Mesenchymal stem cell (in vitro differentiated cells and primary cell): ENCODE data around the gene NTNG2.
A peak's percentile ranks its signal among the peaks of the same experiment; 100 is the strongest.

Experiments used
- DNase-seq: peaks from one replicate; pipeline ENCODE4 v3.0.0-alpha.2; 2013
- H2AFZ ChIP-seq: one replicate; pipeline ENCODE4 v1.6.1; 2013; ENCODE audit warnings: low read depth, mild to moderate bottlenecking, control low read depth, inconsistent platforms, low read length, moderate library complexity
- H2AK5ac ChIP-seq: 2 replicates; pipeline ENCODE4 v1.6.1; 2013; ENCODE audit warnings: low read length, moderate library complexity, mild to moderate bottlenecking, inconsistent platforms; ENCODE audit not compliant: severe bottlenecking
- H2BK120ac ChIP-seq: one replicate; pipeline ENCODE4 v1.6.1; 2013; ENCODE audit warnings: low read depth, mild to moderate bottlenecking, inconsistent platforms, low read length, moderate library complexity
- H2BK12ac ChIP-seq, 2 experiments: one replicate each; pipeline ENCODE4 v1.6.1; 2013; ENCODE audit warnings: inconsistent platforms in 2 of 2, low read length in 2 of 2, mild to moderate bottlenecking in 2 of 2, moderate library complexity in 2 of 2, control low read depth in 1 of 2
- H2BK15ac ChIP-seq: one replicate; pipeline ENCODE4 v1.6.1; 2013; ENCODE audit warnings: mild to moderate bottlenecking, low read depth, inconsistent platforms; ENCODE audit not compliant: poor library complexity, severe bottlenecking
- H2BK5ac ChIP-seq: 2 replicates; pipeline ENCODE4 v1.6.1; 2013; ENCODE audit warnings: low read depth, mild to moderate bottlenecking, low read length, control low read depth, inconsistent platforms; ENCODE audit not compliant: poor library complexity, severe bottlenecking
- H3K14ac ChIP-seq, 2 experiments: one replicate each; pipeline ENCODE4 v1.6.1; 2013; ENCODE audit warnings: inconsistent platforms in 2 of 2, low read length in 2 of 2, control low read depth in 1 of 2, mild to moderate bottlenecking in 1 of 2, moderate library complexity in 1 of 2
- H3K18ac ChIP-seq, 2 experiments: one replicate each; pipeline ENCODE4 v1.6.1; 2013; ENCODE audit warnings: inconsistent platforms in 2 of 2, low read length in 2 of 2, control low read depth in 1 of 2, low read depth in 1 of 2, mild to moderate bottlenecking in 1 of 2
- H3K23ac ChIP-seq, 2 experiments: one replicate each; pipeline ENCODE4 v1.6.1; 2013; ENCODE audit warnings: inconsistent platforms in 2 of 2, low read length in 2 of 2, mild to moderate bottlenecking in 2 of 2, moderate library complexity in 2 of 2, control low read depth in 1 of 2
- H3K27ac ChIP-seq: 2 replicates; pipeline ENCODE4 v1.5.1; 2013; ENCODE audit warnings: mild to moderate bottlenecking, moderate library complexity, low read length, control low read depth, inconsistent platforms; ENCODE audit not compliant: poor library complexity, severe bottlenecking
- H3K27me3 ChIP-seq, 2 experiments: 2 replicates each; pipeline versions ENCODE4 v1.6.1 to v1.7.0; 2013; ENCODE audit warnings: low read length in 2 of 2, mild to moderate bottlenecking in 2 of 2, moderate library complexity in 2 of 2, control low read depth in 1 of 2, inconsistent platforms in 1 of 2; ENCODE audit not compliant: control insufficient read depth in 1 of 2, insufficient read depth in 1 of 2
- H3K36me3 ChIP-seq, 2 experiments: 2 replicates each; pipeline versions ENCODE4 v1.6.1 to v1.7.0; 2013; ENCODE audit warnings: low read length in 2 of 2, control low read depth in 1 of 2, inconsistent platforms in 1 of 2, low read depth in 1 of 2, mild to moderate bottlenecking in 1 of 2; ENCODE audit not compliant: insufficient read depth in 2 of 2, control insufficient read depth in 1 of 2
- H3K4ac ChIP-seq, 2 experiments: one replicate each; pipeline ENCODE4 v1.6.1; 2013; ENCODE audit warnings: inconsistent platforms in 2 of 2, low read length in 2 of 2, mild to moderate bottlenecking in 2 of 2, moderate library complexity in 2 of 2, control low read depth in 1 of 2, low read depth in 1 of 2
- H3K4me1 ChIP-seq: 2 replicates; pipeline ENCODE4 v1.6.1; 2013; ENCODE audit warnings: low read depth, low read length, control low read depth; ENCODE audit not compliant: control insufficient read depth, insufficient read depth
- H3K4me2 ChIP-seq: 2 replicates; pipeline ENCODE4 v1.6.1; 2013; ENCODE audit warnings: low read length, mild to moderate bottlenecking, inconsistent platforms; ENCODE audit not compliant: poor library complexity, severe bottlenecking
- H3K4me3 ChIP-seq, 2 experiments: 2 replicates each; pipeline versions ENCODE4 v1.5.1 to v1.7.0; 2013; ENCODE audit warnings: low read length in 2 of 2, mild to moderate bottlenecking in 2 of 2, control low read depth in 1 of 2, low read depth in 1 of 2; ENCODE audit not compliant: insufficient read depth in 1 of 2
- H3K79me1 ChIP-seq: replicated peaks from 2 replicates; pipeline ENCODE4 v1.6.1; 2013; ENCODE audit warnings: mild to moderate bottlenecking, control low read depth, low read length, inconsistent platforms; ENCODE audit not compliant: poor library complexity, severe bottlenecking
- H3K9ac ChIP-seq: 2 replicates; pipeline ENCODE4 v1.7.0; 2013; ENCODE audit warnings: mild to moderate bottlenecking, low read length, moderate library complexity
- H3K9me3 ChIP-seq: 2 replicates; pipeline ENCODE4 v1.7.0; 2013; ENCODE audit warnings: mild to moderate bottlenecking, low read length; ENCODE audit not compliant: control insufficient read depth
- H4K8ac ChIP-seq: one replicate; pipeline ENCODE4 v1.6.1; 2013; ENCODE audit warnings: inconsistent platforms, mild to moderate bottlenecking, low read length, moderate library complexity
- H4K91ac ChIP-seq: one replicate; pipeline ENCODE4 v1.6.1; 2013; ENCODE audit warnings: mild to moderate bottlenecking, low read length, inconsistent platforms
- WGBS: methylation state at CpG from one replicate; pipeline ENCODE4 v1.1.7; 2013; ENCODE audit warnings: mixed read lengths; 5-methylcytosine and 5-hydroxymethylcytosine counted together

The NTNG2 gene

GRCh38 chr9:132235125-132235524 lies 73.3 kb downstream of the NTNG2 start:
- Histone ChIP-seq H3K18ac (no peak overlapping the region), H2BK5ac (no peak overlapping the region), H4K91ac (no peak overlapping the region), H3K4me3 (no peak overlapping the region), H3K4ac (no peak overlapping the region), H2AK5ac (no peak overlapping the region), H3K79me1 (no peaks in the 10 kb centered on the region), H3K9ac (no peak overlapping the region), H3K27me3 (peaks cover 67 to 92% of the 10 kb centered on the region in 2 experiments), H2BK12ac (no peak overlapping the region), H3K27ac (no peak overlapping the region), H2BK15ac (no peak overlapping the region), H2AFZ (no peak overlapping the region), H3K4me2 (no peak overlapping the region), H4K8ac (no peak overlapping the region), H3K23ac (no peak overlapping the region), H2BK120ac (no peak overlapping the region), H3K14ac (no peak overlapping the region), H3K36me3 (no peaks in the 10 kb centered on the region), H3K4me1 (peaks cover 8% of the 10 kb centered on the region), H3K9me3 (no peaks in the 10 kb centered on the region)
- DNase-seq, result no peak
- 83% methylated on average over 9 of the region's 9 CpGs for WGBS

- Histone ChIP-seq H3K27ac (no peak overlapping the region), H3K4me1 (peaks cover 15% of the 10 kb centered on the region), H2BK5ac (no peak overlapping the region), H3K79me1 (no peaks in the 10 kb centered on the region), H3K9ac (no peak overlapping the region), H3K14ac (no peak overlapping the region), H3K4me3 (no peak overlapping the region), H2BK120ac (no peak overlapping the region), H3K4ac (no peak overlapping the region), H2AFZ (no peak overlapping the region), H2BK15ac (no peak overlapping the region), H2BK12ac (no peak overlapping the region), H2AK5ac (no peak overlapping the region), H3K18ac (no peak overlapping the region), H3K36me3 (no peaks in the 10 kb centered on the region), H3K4me2 (no peak overlapping the region), H4K8ac (no peak overlapping the region), H4K91ac (no peak overlapping the region), H3K23ac (no peak overlapping the region), H3K27me3 (peaks cover 65 to 93% of the 10 kb centered on the region in 2 experiments), H3K9me3 (no peaks in the 10 kb centered on the region)
- 45% methylated on average over 17 of the region's 19 CpGs for WGBS
- peak; percentile 61 for DNase-seq
These were observed 74.2 kb downstream of the NTNG2 start for GRCh38 chr9:132235894-132236661.

GRCh38 chr9:132236662-132237311 lies 74.9 kb downstream of the NTNG2 start:
- Histone ChIP-seq H2BK12ac (no peak overlapping the region), H3K4me3 (no peak overlapping the region), H4K91ac (no peak overlapping the region), H2BK15ac (no peak overlapping the region), H2BK120ac (no peak overlapping the region), H3K36me3 (no peaks in the 10 kb centered on the region), H4K8ac (no peak overlapping the region), H3K4ac (no peak overlapping the region), H2AK5ac (no peak overlapping the region), H3K14ac (no peak overlapping the region), H3K79me1 (no peaks in the 10 kb centered on the region), H3K18ac (no peak overlapping the region), H2BK5ac (no peak overlapping the region), H3K9ac (no peak overlapping the region), H3K4me2 (no peak overlapping the region), H3K4me1 (peaks cover 22% of the 10 kb centered on the region), H2AFZ (no peak overlapping the region), H3K23ac (no peak overlapping the region), H3K27me3 (peaks cover 58 to 92% of the 10 kb centered on the region in 2 experiments), H3K27ac (no peak overlapping the region), H3K9me3 (no peaks in the 10 kb centered on the region)
- 65% methylated on average over 18 of the region's 18 CpGs for WGBS
- no peak for DNase-seq

- Histone ChIP-seq H2BK15ac (no peak overlapping the region), H3K23ac (no peak overlapping the region), H2BK5ac (no peak overlapping the region), H3K79me1 (no peaks in the 10 kb centered on the region), H2AFZ (no peak overlapping the region), H2AK5ac (no peak overlapping the region), H3K4me1 (peaks cover 26% of the 10 kb centered on the region), H4K91ac (no peak overlapping the region), H3K36me3 (no peaks in the 10 kb centered on the region), H2BK12ac (no peak overlapping the region), H3K27ac (no peak overlapping the region), H3K4me2 (no peak overlapping the region), H3K4me3 (no peak overlapping the region), H3K9me3 (no peaks in the 10 kb centered on the region), H3K4ac (no peak overlapping the region), H2BK120ac (no peak overlapping the region), H3K18ac (no peak overlapping the region), H4K8ac (no peak overlapping the region), H3K27me3 (peaks cover 51 to 89% of the 10 kb centered on the region in 2 experiments), H3K9ac (no peak overlapping the region), H3K14ac (no peak overlapping the region)
- no peak for DNase-seq
- 78% methylated on average over 8 of the region's 9 CpGs for WGBS
These were observed 75.6 kb downstream of the NTNG2 start for GRCh38 chr9:132237481-132237880.
